NOMO-1 treated with DMSO at 0.1 percent for 48 hours (cell line): ENCODE results near the gene RWDD3.

Experiments used
- DNase-seq: peaks from one replicate; lab custom pipeline; 2025; ENCODE audit not compliant: unreplicated experiment; lab: John Stamatoyannopoulos, UW

Gene RWDD3

DNA sequence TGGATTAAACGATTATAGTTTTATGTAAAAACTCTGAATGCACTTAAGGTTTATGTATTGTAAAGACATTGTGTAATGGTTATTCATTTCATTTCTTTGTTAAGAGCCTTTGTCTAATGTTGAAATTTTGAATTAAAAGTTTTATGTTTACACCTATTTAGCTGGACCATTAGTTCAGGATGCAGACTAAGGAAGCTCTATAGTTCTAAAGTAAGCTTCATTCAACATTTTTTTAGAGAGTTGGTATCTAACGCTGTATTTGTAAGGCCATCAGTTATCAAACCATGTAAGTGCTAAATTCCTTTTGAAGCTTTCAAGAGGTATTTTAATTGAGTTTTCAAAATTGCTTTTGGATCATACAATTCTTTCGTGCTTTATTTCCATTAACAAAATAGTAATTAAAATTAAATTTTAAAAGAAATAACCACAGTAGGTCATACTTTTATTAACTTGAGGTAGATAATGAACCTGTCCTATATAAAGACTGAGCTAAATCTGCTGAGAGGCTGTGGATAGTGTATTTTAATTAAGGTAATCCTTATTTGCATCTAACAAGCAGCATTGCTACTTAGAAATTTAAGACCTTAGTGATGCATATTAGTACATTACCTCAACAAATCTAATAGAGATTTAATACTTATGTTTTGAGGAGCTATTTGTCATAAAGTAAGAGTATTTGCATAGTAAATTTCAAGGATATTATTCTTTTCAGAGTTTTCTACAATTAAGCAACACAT lies 47.9 kb downstream of the RWDD3 start:
- no peak for DNase-seq

DNA sequence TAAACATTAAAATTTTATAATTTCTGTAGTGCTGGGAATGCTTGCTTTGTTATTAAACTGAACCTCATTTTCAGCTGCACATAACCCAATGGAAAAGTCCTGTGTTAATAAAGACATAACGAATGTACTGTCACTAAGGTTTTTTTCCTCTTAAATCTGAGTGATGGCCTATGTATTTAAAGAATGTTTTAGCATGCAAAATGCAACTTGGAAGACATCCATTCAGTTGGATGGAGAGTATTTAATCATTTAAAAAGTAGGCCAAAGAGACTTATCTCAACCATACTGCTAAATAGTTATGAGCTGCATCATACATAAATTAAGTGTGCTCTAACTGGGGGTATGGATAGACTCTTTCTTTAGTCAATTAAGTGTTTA lies 48.5 kb downstream of the RWDD3 start:
- DNase-seq, result no peak

- no peak for DNase-seq
Observed at GRCh38 chr1:95284420-95284819, 50.4 kb downstream of the RWDD3 start.

DNA sequence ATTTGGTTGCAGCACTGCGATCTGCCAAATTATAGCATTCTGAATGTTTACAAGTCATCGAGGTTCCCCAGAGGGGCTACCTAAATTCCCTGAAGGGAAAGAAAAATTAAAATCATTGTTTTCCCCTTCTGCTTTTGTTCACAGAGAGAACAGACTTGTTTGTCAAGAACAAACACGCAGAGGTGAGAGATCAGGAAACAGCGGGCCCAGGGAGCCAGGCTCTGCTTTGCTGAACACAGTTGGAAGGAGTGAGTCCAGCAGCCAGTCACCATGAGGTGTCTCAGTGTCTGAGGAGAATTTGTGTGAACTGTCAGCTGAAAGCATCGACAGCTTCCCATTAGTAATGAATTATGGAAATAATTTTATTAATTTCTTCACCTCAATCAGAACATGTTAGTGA lies 52.5 kb downstream of the RWDD3 start:
- DNase-seq, result no peak

DNA sequence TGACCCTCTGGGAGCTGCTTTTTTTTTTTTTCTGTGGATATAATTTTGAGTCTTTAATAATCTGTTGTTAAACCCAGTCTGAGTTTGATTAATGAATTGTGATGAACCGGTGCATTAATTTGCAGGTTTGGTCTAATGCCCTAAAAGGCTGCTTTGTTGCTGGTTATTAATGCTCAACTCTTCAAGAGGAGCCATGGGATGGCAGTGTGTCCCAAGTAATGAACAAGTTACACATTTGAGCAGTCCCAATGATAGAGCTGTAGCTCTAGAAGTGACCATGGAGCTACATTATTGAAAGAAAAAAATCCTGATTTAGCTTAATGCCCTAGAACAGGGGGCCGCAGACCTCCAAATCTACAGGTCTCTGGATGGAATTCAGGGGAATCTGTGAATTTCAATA lies 53.1 kb downstream of the RWDD3 start:
- no peak for DNase-seq

- no peak for DNase-seq
Observed at GRCh38 chr1:95287825-95288224, 53.8 kb downstream of the RWDD3 start.
